ENCODE measurements around the gene B3GNT7.
"Not testable (repeated sequence)": the region's sequence is repeated elsewhere in the genome, so short reads cannot be mapped to it uniquely, and the experiment has no call there.

The B3GNT7 gene

DNA sequence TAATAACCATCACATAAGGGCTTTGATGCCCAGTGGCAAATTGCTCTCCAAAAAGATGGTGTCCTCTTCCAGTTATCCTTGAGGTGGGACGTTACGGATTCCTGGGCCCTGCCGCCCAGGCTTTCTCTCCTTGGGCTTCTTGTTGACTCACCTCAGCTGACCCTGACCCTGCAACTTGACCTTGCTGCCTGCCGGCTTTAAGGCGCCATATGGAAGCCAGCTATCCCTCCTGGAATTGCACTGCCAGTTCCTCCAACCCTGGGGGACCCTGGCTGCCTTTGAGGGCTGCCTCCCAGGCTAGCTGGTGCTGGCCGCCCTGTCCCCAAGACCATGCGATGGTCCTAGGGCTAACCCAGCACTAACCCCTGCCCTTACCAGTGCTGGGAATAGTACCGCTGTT is 28.3 kb upstream of the B3GNT7 start:
- no peak for DNase-seq

DNA sequence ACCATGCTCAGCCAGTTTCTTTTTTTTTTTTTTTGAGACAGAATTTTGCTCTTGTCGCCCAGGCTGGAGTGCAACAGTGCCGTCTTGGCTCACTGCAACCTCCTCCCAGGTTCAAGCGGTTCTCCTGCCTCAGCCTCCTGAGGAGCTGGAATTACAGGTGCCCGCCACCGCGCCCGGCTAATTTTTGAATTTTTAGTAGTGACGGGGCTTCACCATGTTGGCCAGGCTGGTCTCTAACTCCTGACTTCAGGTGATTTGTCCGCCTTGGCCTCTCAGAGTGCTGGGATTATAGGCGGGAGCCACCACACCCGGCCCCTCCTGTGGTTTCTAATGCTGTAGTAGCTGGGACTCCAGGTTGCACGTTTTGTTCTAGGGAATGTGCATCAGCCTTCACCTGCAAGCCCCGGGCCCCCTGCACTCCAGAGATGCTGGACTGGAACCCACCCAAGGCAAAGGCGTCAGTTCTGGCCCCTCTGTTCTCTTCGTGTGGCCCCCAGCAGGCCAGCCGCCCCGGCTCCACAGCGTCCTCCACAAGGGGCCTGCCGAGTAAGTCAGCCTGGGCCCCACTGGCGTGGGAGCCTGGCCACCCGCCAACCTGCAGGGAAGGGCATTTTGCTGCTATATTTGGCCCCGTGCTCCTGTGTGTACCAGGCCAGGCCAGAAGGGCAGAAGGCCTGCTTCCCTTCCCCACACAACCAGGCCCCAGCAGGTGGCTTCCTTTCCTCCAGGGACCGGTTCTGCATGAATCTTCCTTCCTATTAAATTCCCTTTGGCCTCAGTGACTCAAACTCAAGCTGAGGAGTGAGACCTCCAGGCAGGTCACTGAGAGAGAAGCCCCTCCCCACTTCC is 25.7 kb upstream of the B3GNT7 start:
- no peak for DNase-seq

DNA sequence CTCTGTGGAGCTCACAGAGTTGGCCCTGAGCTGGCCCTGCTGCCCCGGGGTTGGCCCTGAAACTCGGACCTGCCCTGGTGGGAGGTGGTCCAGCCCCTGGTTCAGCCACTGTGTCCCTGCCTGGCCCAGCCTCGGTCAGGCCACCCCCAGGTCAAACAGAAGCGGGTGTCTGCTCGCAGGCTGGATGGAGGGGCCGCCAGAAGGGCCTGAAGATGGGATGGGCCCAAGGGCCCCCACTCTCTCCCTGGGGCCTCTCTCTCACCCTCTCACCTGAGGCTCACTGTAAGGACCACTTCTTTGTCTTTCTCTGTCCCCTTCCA is 25.1 kb upstream of the B3GNT7 start:
- DNase-seq, result no peak

DNA sequence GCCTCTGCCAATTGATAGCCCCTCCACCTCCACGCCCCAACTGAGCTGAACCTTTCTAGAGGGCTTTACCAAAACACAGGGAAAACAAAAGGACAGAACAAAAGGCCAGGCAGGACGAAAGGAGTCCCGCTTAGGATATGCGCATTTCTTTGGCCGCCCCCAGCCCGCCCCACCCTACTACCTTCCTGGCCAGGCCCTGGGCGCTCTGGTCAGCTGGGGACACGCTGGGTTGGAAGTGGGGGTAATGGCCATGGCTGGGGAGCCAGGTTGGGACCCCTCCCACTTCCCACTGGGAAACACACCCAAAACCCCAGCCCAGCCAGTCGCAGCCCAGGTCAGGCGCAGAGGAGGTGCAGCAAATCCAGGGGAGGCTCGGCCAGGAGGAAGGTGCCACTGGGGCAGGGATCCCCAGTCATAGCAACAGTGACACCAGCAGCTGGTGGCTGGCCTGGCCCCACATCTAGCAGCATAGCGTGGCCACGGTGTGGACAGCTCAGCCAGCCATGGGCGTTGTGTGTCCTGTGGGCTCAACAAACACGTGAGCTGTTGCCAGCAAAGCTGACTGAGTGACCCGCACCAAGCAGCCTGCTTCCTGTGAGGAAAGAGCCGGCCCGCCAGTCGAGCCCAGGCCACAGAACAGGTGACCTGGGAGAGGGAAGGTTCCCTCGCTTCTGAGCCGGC is 24.6 kb upstream of the B3GNT7 start:
- DNase-seq, result no peak

DNA sequence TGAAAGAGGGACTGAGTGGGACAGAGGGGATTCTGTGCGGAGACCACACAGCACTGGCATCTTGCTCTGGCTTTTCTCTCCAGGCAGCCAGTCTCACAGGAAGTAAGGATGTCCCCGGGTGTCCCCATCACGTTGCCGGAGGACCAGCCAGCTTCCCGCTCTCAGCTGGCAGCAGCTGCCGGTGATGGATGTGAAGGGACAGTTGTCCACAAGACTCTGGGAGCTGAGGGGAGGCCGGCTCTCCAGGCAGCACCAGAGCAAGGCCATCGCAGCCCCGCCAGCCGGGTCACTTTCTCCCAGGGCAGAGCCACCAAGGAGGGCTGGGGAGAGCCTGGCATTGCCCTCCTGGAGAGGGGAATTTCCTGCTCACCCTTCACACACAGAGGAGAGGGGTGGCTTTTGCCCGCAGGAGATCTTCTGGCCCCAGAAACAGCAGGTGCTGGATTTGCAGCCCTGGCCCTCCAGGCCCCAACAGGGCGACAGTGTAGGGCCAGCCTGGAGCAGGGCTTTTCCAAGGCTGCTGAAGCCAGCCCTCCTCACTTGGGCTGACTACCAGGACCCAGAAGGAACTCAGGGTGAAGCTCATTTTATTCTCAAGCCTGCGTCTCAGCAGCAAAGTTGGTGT is 24.0 kb upstream of the B3GNT7 start:
- DNase-seq, result no peak

DNA sequence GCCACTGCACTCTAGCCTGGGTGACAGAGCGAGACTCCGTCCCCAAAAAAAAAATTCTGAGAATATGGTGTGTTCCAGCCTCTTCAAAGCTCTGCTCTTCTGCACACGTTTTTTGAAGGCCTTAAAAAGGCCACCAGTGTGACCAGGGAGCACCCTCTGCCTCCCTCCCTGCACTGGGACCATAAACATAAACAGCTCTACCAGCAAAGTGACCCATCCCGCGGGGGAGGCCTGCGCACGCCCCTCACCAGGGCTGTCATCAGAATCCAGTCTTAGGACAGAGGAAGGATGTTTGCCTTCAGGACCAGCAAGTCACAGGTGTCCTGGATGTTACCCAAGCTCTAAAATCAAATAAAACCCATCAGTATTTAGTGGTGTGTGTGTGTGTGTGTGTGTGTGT is 23.2 kb upstream of the B3GNT7 start:
- no peak for DNase-seq

DNA sequence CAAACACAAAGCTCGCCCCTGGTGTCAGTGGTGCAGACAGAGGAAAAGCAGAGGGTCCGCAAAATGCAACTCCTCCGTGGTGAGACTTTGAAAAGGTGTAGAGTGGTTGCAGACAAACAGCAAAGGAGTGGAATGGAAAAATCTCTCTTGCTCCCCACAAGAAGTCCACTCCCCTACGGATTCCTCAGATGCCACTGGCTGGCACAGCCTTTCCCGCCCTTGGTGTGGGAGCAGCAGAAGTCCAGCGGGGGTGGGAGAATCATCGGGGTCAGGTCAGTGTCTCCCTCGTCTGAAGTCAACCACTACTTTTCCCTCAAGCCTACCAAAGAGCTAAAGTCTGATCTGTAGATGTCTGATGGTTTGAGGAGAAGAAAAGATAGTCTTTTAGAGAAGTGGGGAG is 22.3 kb upstream of the B3GNT7 start:
- no peak for DNase-seq

DNA sequence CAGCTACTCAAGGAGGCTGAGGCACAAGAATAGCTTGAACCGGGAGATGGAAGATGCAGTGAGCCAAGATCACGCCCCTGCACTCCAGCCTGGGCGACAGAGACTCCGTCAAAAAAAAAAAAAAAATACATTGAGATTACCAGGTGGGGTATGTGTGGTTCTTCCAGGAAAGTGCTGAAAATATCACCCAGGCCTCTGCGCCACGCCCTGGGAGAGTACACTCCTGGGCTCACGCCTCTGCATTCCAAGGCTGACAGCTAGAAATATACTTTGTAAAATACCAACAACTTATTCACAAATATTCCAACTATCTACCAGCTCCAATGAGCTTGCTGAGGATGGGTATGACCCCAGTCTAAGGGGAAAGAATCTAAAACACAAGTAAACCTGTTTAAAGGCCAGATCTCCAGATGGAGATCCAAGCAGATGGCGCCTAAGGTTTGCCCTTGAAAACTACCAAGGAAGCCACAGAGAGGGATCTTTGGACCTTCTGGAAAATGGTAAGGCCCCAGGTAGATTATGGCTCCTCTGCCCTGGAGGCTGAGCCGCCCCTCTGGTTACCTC is 21.6 kb upstream of the B3GNT7 start:
- no peak for DNase-seq

DNA sequence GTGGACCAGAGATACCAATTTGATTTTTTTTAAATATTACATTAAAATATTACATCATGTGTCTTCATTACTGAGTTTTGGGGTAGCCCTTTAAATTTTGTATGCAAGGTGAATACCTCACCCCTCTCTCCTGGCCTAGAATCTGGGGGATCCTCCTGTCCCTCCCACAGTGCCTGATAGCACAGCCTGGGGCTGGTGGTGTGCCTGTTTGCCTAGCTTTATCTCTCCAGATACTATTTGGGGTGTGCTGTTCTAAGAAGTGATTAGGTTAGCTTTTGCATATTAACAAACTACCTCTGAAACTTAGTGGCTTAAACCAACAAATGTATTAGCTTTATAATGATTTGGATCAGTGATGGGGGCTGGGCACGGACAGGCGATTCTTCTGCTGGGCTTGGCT is 20.7 kb upstream of the B3GNT7 start:
- no peak for DNase-seq

DNA sequence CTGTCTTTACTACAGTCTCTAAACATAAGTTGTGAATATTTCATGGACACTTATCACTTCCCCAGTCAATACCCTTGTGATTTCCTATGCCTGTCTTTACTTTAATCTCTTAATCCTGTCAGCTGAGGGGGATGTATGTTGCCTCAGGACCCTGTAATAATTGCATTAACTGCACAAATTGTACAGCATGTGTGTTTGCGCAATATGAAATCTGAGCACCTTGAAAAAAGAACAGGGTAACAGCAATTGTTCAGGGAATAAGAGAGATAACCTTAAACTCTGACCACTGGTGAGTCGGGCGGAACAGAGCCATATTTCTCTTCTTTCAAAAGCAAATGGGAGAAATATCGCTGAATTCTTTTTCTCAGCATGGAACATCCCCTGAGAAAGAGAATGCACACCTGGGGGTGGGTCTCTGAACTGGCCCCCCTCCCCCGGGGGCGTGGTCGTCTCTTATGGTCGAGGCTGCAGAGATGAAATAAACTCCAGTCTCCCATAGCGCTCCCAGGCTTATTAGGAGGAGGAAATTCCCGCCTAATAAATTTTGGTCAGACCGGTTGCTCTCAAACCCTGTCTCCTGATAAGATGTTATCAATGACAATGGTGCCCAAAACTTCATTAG is 19.4 kb upstream of the B3GNT7 start:
- DNase-seq, result not testable (repeated sequence)

DNA sequence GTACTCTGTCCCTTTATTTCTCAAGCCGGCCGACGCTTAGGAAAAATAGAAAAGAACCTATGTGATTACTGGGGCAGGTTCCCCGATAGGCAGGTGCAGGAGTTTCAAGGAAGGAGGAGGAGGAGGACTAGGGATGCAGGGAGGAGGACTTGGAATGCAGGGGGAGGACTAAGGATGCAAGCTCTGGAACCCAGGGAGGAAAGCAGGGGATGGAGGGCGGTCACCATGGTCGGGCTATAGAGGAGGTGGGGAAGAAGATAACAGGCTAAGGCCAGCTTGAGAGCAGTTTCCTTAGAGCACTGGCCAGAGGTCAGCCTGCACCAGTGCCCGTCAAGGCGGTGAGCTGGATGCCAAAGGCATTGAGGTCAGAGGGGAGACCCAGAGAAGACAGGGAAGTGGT is 18.7 kb upstream of the B3GNT7 start:
- no peak for DNase-seq

DNA sequence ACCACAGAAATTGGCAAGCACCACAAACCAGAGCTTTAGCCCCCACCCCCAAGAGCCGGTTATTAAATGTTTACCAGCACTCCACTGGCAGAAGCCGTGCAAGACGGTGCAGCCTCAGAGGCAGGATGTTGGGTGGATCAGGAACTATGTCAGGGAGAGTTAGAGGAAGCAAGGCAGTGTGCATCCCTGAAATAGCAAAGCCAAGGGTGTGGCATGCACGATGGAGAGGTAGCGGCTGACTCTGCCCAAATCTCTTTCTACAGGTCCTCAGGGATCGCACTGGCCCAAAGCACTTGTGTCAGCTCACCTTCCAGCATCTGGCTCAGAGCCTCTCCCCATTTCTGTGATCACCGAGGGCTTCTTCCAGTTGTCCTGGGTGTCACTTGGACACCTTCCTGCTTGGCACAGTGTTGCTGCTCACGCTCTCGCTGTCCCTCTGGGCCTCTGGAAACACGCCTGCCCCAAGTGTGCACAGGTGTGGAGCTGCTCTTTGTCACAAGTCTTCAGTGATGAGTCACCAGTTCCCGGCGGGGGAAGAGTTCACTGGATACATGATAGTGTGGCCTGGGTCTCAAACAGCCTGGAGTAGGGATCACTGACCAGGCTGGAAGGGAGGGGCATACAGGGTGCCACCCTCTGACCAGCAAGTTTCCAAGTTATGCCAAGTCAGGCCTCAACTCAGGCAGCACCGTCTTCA is 17.3 kb upstream of the B3GNT7 start:
- no peak for DNase-seq

DNA sequence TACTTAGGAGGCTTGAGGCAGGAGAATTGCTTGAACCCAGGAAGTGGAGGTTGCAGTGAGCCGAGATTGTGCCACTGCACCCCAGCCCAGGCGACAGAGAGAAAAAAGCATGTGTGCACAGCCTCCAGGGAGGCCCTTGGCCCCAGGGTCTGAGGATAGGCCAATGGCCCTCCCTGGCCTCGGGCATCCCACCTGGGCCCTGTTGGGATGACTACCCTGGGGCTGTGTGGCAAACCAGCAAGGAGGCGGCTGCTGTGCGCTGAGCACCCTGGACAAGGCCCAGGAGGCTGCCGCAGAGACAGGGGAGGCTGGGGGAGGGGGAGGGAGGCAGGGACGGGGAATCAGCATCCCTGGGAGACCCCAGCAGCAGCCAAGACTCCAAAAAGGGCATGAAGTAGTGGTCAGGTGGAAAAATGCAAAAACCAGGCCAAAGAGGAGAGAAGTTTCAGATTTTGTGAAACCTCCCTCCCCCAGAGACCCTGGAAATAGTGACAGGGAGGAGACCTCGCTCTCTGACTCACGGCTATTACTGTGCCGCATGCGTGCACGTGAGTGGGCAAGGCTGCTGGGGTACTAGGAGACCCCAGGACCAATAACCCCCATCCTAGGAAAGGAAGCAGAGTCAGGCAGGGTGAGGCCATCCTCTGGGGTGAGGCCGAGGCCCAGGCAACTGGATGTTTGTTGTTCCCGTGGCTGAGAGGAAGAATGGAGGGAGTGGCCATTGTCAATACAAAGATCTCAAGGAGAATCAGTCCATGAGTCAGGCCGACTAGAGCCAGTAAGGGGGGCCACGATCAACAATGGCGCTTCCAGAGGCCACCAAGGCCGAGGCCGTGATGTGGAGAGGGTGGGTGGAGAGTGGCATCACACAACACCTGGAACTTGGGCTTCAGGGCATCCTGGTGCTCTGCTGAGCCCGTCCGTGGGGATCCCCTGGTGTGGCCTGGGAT is 16.0 kb upstream of the B3GNT7 start:
- no peak for DNase-seq

DNA sequence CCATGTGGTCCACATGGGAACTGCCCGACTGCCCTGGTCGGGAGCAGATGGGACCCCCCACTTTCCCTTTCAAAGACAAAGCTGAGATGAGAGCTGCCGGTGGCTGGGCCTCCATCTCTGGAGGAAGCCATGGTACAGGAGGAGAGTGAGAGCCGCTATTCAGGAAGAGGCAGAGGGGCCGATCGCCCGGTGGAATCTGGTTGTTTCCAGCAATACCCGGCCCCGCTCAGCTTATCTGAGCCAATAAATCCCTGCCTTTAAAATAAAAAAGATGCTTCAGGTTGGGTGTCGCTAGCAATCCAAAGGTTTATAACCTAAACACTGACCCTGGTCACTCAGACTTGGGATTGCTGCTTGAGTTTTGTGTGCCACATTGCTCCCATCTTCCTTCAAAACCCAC is 15.2 kb upstream of the B3GNT7 start:
- DNase-seq, result no peak

DNA sequence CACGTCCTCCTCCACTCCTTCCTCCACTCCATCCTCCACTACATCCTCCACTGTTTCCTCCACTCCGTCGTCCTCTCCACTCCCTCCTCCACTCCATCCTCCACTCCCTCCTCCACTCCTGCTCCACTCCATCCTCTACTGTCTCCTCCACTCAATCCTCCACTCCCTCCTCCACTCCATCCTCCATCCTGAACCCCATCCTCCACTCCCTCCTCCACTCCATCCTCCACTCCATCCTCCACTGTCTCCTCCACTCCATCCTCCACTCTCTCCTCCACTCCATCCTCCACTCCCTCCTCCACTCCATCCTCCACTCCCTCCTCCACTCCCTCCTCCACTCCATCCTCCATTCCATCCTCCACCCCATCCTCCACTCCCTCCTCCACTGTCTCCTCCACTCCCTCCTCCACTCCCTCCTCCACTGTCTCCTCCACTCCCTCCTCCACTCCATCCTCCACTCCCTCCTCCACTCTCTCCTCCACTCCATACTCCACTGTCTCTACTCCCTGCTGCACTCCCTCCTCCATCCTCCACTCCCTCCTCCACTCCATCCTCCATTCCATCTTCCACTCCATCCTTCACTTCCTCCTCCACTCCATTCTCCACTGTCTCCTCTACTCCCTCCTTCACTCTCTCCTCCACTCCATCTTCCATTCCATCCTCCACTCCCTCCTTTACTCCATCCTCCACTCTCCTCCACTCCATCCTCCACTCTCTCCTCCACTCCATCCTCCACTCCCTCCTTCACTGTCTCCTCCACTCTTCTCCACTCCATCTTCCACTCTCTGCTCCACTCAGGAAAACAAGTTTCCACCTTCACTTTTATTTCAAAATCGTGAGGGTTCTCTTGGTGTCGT is 14.3 kb upstream of the B3GNT7 start:
- DNase-seq, result no peak

DNA sequence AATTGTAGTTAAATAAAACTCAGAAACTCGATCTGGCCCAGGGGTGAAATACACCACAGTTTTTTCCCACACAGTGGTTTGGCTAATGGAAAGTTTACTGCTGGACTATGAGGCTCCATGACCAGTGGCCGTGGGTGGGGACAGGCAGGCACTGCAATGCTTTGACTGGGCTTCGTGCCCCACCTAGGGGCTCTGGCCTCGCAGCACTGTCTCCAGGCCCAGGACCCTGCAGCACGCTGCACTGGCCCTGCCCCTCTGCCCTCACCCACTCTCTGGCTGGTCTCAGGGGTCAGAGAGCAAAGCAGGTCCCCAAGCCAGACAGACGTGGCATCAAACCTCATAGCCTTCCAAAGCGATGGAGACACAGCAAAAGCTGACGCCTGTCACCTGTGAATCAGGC is 13.4 kb upstream of the B3GNT7 start:
- DNase-seq, result no peak

DNA sequence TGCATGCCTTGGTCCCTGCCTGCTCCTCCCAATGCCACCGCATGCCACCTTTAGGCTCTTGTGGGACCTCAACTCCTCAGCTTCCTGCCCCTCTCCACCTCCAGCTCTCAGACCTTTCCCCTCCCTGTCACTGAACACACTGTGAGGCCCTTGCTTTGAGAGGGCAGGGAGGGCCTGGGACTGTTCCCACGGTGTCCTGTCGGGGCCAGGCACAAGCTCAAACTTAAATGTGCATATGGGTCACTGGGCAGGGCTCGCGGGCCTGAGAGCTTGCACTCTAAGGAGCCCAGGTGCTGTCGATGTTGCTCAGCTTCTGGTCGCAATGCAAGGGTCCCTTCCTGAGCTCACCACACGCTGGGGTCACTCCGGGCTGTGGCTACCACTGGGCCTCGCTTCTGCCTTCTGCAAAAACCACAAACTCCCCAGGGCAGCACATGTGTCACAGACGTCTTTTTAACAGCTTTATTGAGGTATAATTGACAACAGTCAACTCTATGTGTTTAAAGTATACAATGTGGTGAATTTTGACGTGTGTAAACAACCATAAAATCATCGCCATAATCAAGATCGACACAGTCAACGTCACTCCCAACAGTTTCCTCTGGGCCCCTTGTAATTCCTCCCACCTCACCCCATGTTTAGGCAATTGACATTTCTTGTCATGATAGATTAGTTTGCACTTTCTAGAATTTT is 11.9 kb upstream of the B3GNT7 start:
- DNase-seq, result no peak

DNA sequence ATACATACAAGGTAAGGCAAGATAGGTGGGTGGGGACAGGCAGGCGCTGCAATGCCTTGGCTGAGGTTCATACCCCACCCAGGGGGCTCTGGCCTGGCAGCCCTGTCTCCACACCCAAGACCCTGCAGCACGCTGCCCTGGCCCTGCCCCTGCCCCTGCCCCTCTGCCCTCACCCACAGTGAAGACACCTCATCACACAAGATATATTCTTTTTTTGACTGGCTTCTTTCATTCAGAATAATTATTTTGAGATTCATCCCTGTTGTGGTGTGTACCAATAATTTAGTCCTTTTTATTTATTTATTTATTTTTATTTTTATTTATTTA is 11.4 kb upstream of the B3GNT7 start:
- DNase-seq, result no peak

DNA sequence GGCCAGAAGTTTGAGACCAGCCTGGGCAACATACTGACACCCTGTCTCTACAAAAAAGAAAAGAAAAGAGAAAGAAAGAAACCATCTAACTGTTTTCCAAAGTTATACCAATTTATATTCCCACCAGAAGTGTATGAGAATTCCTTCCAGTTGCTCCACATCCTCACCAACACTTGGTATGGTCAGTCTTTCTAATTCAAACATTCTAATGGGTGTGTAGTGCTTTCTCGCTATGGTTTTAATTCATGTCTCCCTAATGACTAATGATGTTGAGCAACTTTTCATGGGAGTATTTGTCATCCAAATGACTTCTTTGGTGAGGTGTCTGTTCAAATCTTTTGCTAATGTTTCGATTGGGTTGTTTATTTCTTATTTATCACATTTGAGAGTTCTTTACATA is 10.5 kb upstream of the B3GNT7 start:
- DNase-seq, result no peak

DNA sequence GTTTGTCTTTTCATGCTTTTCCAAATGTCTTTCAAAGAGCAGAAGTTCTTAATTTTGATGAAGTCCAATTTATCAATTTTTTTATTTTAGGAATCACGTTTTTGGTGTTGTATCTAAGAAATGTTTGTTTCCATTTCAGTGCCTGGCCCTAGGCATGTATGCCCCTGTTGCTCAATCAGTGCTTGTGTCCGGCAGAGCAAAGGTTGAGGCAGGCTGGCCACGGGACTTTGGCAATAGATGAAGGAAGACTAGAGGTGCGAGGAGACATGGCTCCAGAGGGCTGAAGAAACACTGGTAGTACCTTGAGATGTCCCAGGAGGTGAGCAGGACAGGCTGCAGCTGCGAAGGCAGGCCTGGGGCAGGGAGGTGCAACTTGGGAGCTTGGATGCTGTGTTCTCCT is 10.1 kb upstream of the B3GNT7 start:
- no peak for DNase-seq

All from NCI-H1105 treated with DMSO at 0.1 percent for 48 hours (cell line).